IMR-90 (cell line): ENCODE data around the gene ABCC10. TPM values are rescaled to one million over a fixed set of nuclear protein-coding genes. Genes with fewer than 3 reads are reported as not detected.

Experiments used
- ATAC-seq: fragments of 200-7000 bp; cut with Tn5 transposase; 2 replicates; pipeline ENCODE4 v1.9.1; 2020; ENCODE audit warnings: low read depth, mild to moderate bottlenecking, moderate library complexity
- BruUV-seq: library from RNA; stranded (reverse); fragments of 400-500 nt; replicated peaks from 2 replicates; lab custom pipeline; 2021; lab: Mats Ljungman, UMichigan
- CTCF ChIA-PET: fragments of 300-600 bp; formaldehyde crosslinking; extraction: SDS; loops from one replicate; lab custom pipeline; 2021; ENCODE audit warnings: antibody characterized with exemption; lab: Yijun Ruan, JAX
- POLR2A ChIA-PET: fragments of 300-600 bp; sonication (Branson Sonifier 250); formaldehyde crosslinking; loops from one replicate; lab custom pipeline; 2022; ENCODE audit warnings: antibody characterized with exemption; ENCODE audit not compliant: unreplicated experiment; lab: Charles Lee
- DNase-seq: peaks from one replicate; pipeline ENCODE4 v3.0.0; 2013
- H2AFZ ChIP-seq: replicated peaks from 2 replicates; pipeline ENCODE3; 2013; ENCODE audit warnings: low read length, mild to moderate bottlenecking; ENCODE audit not compliant: poor library complexity
- H2AK5ac ChIP-seq: 2 replicates; pipeline ENCODE4 v1.6.1; 2013; ENCODE audit warnings: low read depth, low read length, inconsistent platforms
- H2AK9ac ChIP-seq: replicated peaks from 2 replicates; pipeline ENCODE3; 2013; ENCODE audit warnings: mild to moderate bottlenecking, low read depth, low read length, moderate library complexity; ENCODE audit not compliant: poor library complexity
- H2BK120ac ChIP-seq: 2 replicates; pipeline ENCODE4 v1.6.1; 2013; ENCODE audit warnings: low read depth, low read length, inconsistent platforms
- H2BK15ac ChIP-seq: 3 replicates; pipeline ENCODE4 v1.6.1; 2013; ENCODE audit warnings: low read depth, low read length, inconsistent platforms
- H2BK20ac ChIP-seq: 2 replicates; pipeline ENCODE4 v1.6.1; 2013; ENCODE audit warnings: low read depth, mild to moderate bottlenecking, inconsistent platforms, low read length, moderate library complexity
- H2BK5ac ChIP-seq: 2 replicates; pipeline ENCODE4 v1.6.1; 2013; ENCODE audit warnings: mild to moderate bottlenecking, low read depth, low read length, inconsistent platforms; ENCODE audit not compliant: poor library complexity, severe bottlenecking
- H3K14ac ChIP-seq: replicated peaks from 2 replicates; pipeline ENCODE4 v1.6.1; 2013; ENCODE audit warnings: low read depth, low read length, inconsistent platforms
- H3K18ac ChIP-seq: 2 replicates; pipeline ENCODE4 v1.6.1; 2013; ENCODE audit warnings: low read depth, low read length, control low read depth
- H3K23ac ChIP-seq: 2 replicates; pipeline ENCODE4 v1.6.1; 2013; ENCODE audit warnings: low read depth, low read length, inconsistent platforms
- H3K27ac ChIP-seq: 2 replicates; pipeline ENCODE4 v1.5.1; 2013; ENCODE audit warnings: mild to moderate bottlenecking, control low read depth, low read length; ENCODE audit not compliant: insufficient read depth
- H3K27me3 ChIP-seq: 2 replicates; pipeline ENCODE4 v1.6.1; 2013; ENCODE audit warnings: low read length; ENCODE audit not compliant: control insufficient read depth, insufficient read depth
- H3K36me3 ChIP-seq: 2 replicates; pipeline ENCODE4 v1.6.1; 2013; ENCODE audit warnings: low read length, mixed read lengths; ENCODE audit not compliant: control insufficient read depth, insufficient read depth
- H3K4ac ChIP-seq: 2 replicates; pipeline ENCODE4 v1.6.1; 2013; ENCODE audit warnings: low read depth, low read length, inconsistent platforms
- H3K4me1 ChIP-seq: 2 replicates; pipeline ENCODE4 v1.6.1; 2013; ENCODE audit warnings: low read length, mixed read lengths; ENCODE audit not compliant: control insufficient read depth, insufficient read depth
- H3K4me2 ChIP-seq: 2 replicates; pipeline ENCODE4 v1.6.1; 2013; ENCODE audit warnings: low read depth, mild to moderate bottlenecking, control low read depth, low read length, moderate library complexity
- H3K4me3 ChIP-seq: 2 replicates; pipeline ENCODE4 v1.5.1; 2013; ENCODE audit warnings: low read depth, mild to moderate bottlenecking, control low read depth, low read length, moderate library complexity; ENCODE audit not compliant: insufficient read depth
- H3K56ac ChIP-seq: 2 replicates; pipeline ENCODE4 v1.6.1; 2013; ENCODE audit warnings: low read length, inconsistent platforms; ENCODE audit not compliant: insufficient read depth; ENCODE audit errors: extremely low read depth
- H3K79me1 ChIP-seq, 2 experiments: 2 replicates each; pipeline ENCODE4 v1.6.1; 2013; ENCODE audit warnings: low read length in 2 of 2, inconsistent platforms in 1 of 2, low read depth in 1 of 2
- H3K9ac ChIP-seq: 2 replicates; pipeline ENCODE4 v1.6.1; 2013; ENCODE audit warnings: low read depth, low read length, control low read depth
- H3K9me1 ChIP-seq: 2 replicates; pipeline ENCODE4 v1.6.1; 2013; ENCODE audit warnings: low read length, inconsistent platforms; ENCODE audit not compliant: insufficient read depth
- H3K9me3 ChIP-seq: 2 replicates; pipeline ENCODE4 v1.6.1; 2013; ENCODE audit warnings: low read length; ENCODE audit not compliant: control insufficient read depth, insufficient read depth
- H4K20me1 ChIP-seq: 2 replicates; pipeline ENCODE4 v1.6.1; 2013; ENCODE audit warnings: low read length, inconsistent platforms; ENCODE audit not compliant: insufficient read depth
- H4K5ac ChIP-seq: 2 replicates; pipeline ENCODE4 v1.6.1; 2013; ENCODE audit warnings: mild to moderate bottlenecking, low read depth, low read length, control low read depth
- H4K8ac ChIP-seq, 2 experiments: 2 replicates each; pipeline ENCODE4 v1.6.1; 2013; ENCODE audit warnings: low read depth in 2 of 2, low read length in 2 of 2, control low read depth in 1 of 2, inconsistent platforms in 1 of 2
- H4K91ac ChIP-seq: 2 replicates; pipeline ENCODE4 v1.6.1; 2013; ENCODE audit warnings: low read depth, low read length, inconsistent platforms; ENCODE audit not compliant: insufficient read depth
- BHLHE40 ChIP-seq: fragments of 150-350 bp; IDR thresholded peaks from 2 replicates; pipeline ENCODE4 v1.6.1; 2016; ENCODE audit warnings: mild to moderate bottlenecking, low read depth, low read length
- CEBPB ChIP-seq: IDR thresholded peaks from 2 replicates; pipeline ENCODE4 v1.6.1; 2012; ENCODE audit warnings: low read depth, low read length, improper control_type of control experiment
- CHD1 ChIP-seq: IDR thresholded peaks from 2 replicates; pipeline ENCODE4 v1.6.1; 2012; ENCODE audit warnings: low read depth, low read length, improper control_type of control experiment
- CTCF ChIP-seq: conservative IDR thresholded peaks from 2 replicates; pipeline ENCODE4 v1.5.1; 2012; ENCODE audit warnings: mild to moderate bottlenecking, low read depth, low read length, improper control_type of control experiment
- ELK1 ChIP-seq: fragments of 150-350 bp; IDR thresholded peaks from 2 replicates; pipeline ENCODE4 v1.6.1; 2016; ENCODE audit warnings: low read depth, mild to moderate bottlenecking, low read length, moderate library complexity, borderline replicate concordance
- FOS ChIP-seq: fragments of 150-350 bp; IDR thresholded peaks from 2 replicates; pipeline ENCODE4 v1.6.1; 2016; ENCODE audit warnings: low read depth, low read length
- MAFK ChIP-seq: IDR thresholded peaks from 2 replicates; pipeline ENCODE4 v1.6.1; 2012; ENCODE audit warnings: low read depth, low read length, improper control_type of control experiment
- MAZ ChIP-seq: IDR thresholded peaks from 2 replicates; pipeline ENCODE4 v1.6.1; 2012; ENCODE audit warnings: low read depth, mild to moderate bottlenecking, low read length, improper control_type of control experiment, moderate library complexity, borderline replicate concordance
- MXI1 ChIP-seq: IDR thresholded peaks from 2 replicates; pipeline ENCODE4 v1.6.1; 2012; ENCODE audit warnings: low read depth, mild to moderate bottlenecking, low read length, moderate library complexity, borderline replicate concordance
- NFE2L2 ChIP-seq: fragments of 150-350 bp; IDR thresholded peaks from 2 replicates; pipeline ENCODE4 v1.6.1; 2016; ENCODE audit warnings: low read depth, mild to moderate bottlenecking, low read length
- POLR2A ChIP-seq: IDR thresholded peaks from 2 replicates; pipeline ENCODE4 v1.6.1; 2012; ENCODE audit warnings: mild to moderate bottlenecking, low read depth, low read length
- RAD21 ChIP-seq: IDR thresholded peaks from 2 replicates; pipeline ENCODE4 v1.6.1; 2012; ENCODE audit warnings: low read length, improper control_type of control experiment
- RCOR1 ChIP-seq: IDR thresholded peaks from 2 replicates; pipeline ENCODE4 v1.6.1; 2012; ENCODE audit warnings: mild to moderate bottlenecking, low read length, improper control_type of control experiment; ENCODE audit not compliant: insufficient replicate concordance
- RFX5 ChIP-seq: IDR thresholded peaks from 2 replicates; pipeline ENCODE4 v1.8.0; 2012; ENCODE audit warnings: low read depth, mild to moderate bottlenecking, low read length, moderate library complexity
- SMC3 ChIP-seq: fragments of 150-350 bp; IDR thresholded peaks from 2 replicates; pipeline ENCODE4 v1.6.1; 2016; ENCODE audit warnings: low read depth, mild to moderate bottlenecking, antibody characterized with exemption, low read length, moderate library complexity
- USF2 ChIP-seq: fragments of 150-350 bp; IDR thresholded peaks from 2 replicates; pipeline ENCODE4 v1.6.1; 2017; ENCODE audit warnings: mild to moderate bottlenecking, antibody characterized with exemption, low read length, low read depth
- WGBS, 2 experiments: methylation state at CpG; one replicate each; pipeline versions ENCODE4 v1.1.5 to v1.1.7; 2013; ENCODE audit warnings: missing lambda C conversion rate in 2 of 2; ENCODE audit not compliant: insufficient read length in 1 of 2; ENCODE audit errors: extremely low coverage in 2 of 2; 5-methylcytosine and 5-hydroxymethylcytosine counted together
- dilution Hi-C: fragments of 300-500 bp; cut with HindIII; formaldehyde crosslinking; loops from one replicate; pipeline ENCODE4 v1.14.3; 2018; ENCODE audit warnings: low sequenced_read_pairs; ENCODE audit not compliant: unreplicated experiment
- in situ Hi-C: fragments of 300-500 bp; cut with MboI; formaldehyde crosslinking; loops from 3 replicates; pipeline ENCODE4 v1.14.3; 2019; ENCODE audit warnings: low sequenced_read_pairs, inconsistent platforms, mixed read lengths
- intact Hi-C: fragments of 100-400 bp; cut with micrococcal nuclease; formaldehyde crosslinking; loops from 2 replicates; pipeline ENCODE4 v1.10.0; 2022
- polyA plus RNA-seq, 3 experiments: library from polyadenylated mRNA; depleted of rRNA; stranded (reverse); fragments of >200 nt; gene quantifications; 2 replicates each; pipeline ENCODE4 v1.2.3, GENCODE V29; 2012; ENCODE audit warnings: low replicate concordance in 1 of 3
- total RNA-seq: library from RNA; depleted of rRNA; stranded (reverse); fragments of >200 nt; gene quantifications from 2 replicates; pipeline ENCODE4 v1.2.3, GENCODE V29; 2012

ABCC10 gene
- total and polyA plus RNA-seq, 2 of the 4 experiments (the other 2 are of a cell fraction), result 7.0 to 26.3 TPM

GRCh38 chr6:43389730-43390295 lies 37.5 kb upstream of the ABCC10 start:
- Histone ChIP-seq H3K36me3 (no peaks in the 10 kb centered on the region), H3K27me3 (peaks cover 31% of the 10 kb centered on the region), H2BK5ac (no peak overlapping the region), H2AFZ (no peak overlapping the region), H3K18ac (no peak overlapping the region), H3K56ac (no peak overlapping the region), H3K4me1 (no peaks in the 10 kb centered on the region), H4K20me1 (no peaks in the 10 kb centered on the region), H4K5ac (no peak overlapping the region), H2BK20ac (no peak overlapping the region), H3K4me3 (no peak overlapping the region), H2AK5ac (no peak overlapping the region), H3K4me2 (no peak overlapping the region), H2AK9ac (no peak overlapping the region), H2BK120ac (no peak overlapping the region), H3K27ac (no peak overlapping the region), H3K23ac (no peak overlapping the region), H4K91ac (no peak overlapping the region), H3K9ac (no peak overlapping the region), H3K9me1 (no peaks in the 10 kb centered on the region), H3K79me1 (no peaks in the 10 kb centered on the region), H3K9me3 (no peaks in the 10 kb centered on the region), H3K4ac (no peak overlapping the region), H4K8ac (no peak overlapping the region), H3K14ac (no peak overlapping the region), H2BK15ac (no peak overlapping the region)
- ATAC-seq, result no peak
- ChIA-PET POLR2A (no interaction called here), CTCF (no interaction called here)
- 100% methylated on average over 3 of the region's 6 CpGs; no CpG with 5 or more reads in 1 of the 2 experiments for WGBS, 2 experiments
- intact Hi-C loops, result loop anchor here (5.0 kb wide), 1 partner anchor 32 kb away; no protein-coding TSS in a partner anchor
- dilution Hi-C loops, result no loop called here
- TF ChIP-seq MAFK (no peak), MAZ (no peak), RFX5 (no peak), CTCF (no peak), CEBPB (no peak), NFE2L2 (no peak), BHLHE40 (no peak), RAD21 (no peak), CHD1 (no peak), USF2 (no peak), RCOR1 (no peak), POLR2A (no peak), MXI1 (no peak), ELK1 (no peak), SMC3 (no peak), FOS (no peak)
- no peak for DNase-seq
- in situ Hi-C loops, result no loop called here
- no TSS peak for BruUV-seq
